BE2C (cell line): Measurements from ENCODE around the gene MBOAT7.

ENCODE experiments used
- DNase-seq: peaks from one replicate; pipeline ENCODE4 v3.0.0-alpha.2; 2020
- H3K27me3 ChIP-seq: fragments of 250-450 bp; sonication (Bioruptor Pico); 2 replicates; pipeline ENCODE4 v1.5.1; 2020; ENCODE audit warnings: mild to moderate bottlenecking
- H3K36me3 ChIP-seq: fragments of 250-450 bp; sonication (Bioruptor Pico); 2 replicates; pipeline ENCODE4 v1.5.1; 2020; ENCODE audit warnings: mild to moderate bottlenecking
- H3K4me1 ChIP-seq: fragments of 250-450 bp; sonication (Bioruptor Pico); 2 replicates; pipeline ENCODE4 v1.5.1; 2020
- H3K4me3 ChIP-seq: 2 replicates; pipeline ENCODE4 v1.5.1; 2011; ENCODE audit warnings: low read depth, low read length
- H3K9me3 ChIP-seq: fragments of 250-450 bp; sonication (Bioruptor Pico); 2 replicates; pipeline ENCODE4 v1.5.1; 2020
- CTCF ChIP-seq: IDR thresholded peaks from 2 replicates; pipeline ENCODE4 v1.5.1; 2012; ENCODE audit warnings: mild to moderate bottlenecking, low read depth, low read length

Gene MBOAT7

GRCh38 chr19:54145541-54146158 is 43.7 kb downstream of the MBOAT7 start:
- TF ChIP-seq CTCF, result no peak
- H3K4me3 ChIP-seq, result no peak overlapping the region
- peaks cover 93% of the 10 kb centered on the region for H3K36me3 ChIP-seq
- H3K27me3 ChIP-seq, result no peaks in the 10 kb centered on the region
- no peak for DNase-seq
- H3K4me1 ChIP-seq, result no peaks in the 10 kb centered on the region
- no peaks in the 10 kb centered on the region for H3K9me3 ChIP-seq

DNA sequence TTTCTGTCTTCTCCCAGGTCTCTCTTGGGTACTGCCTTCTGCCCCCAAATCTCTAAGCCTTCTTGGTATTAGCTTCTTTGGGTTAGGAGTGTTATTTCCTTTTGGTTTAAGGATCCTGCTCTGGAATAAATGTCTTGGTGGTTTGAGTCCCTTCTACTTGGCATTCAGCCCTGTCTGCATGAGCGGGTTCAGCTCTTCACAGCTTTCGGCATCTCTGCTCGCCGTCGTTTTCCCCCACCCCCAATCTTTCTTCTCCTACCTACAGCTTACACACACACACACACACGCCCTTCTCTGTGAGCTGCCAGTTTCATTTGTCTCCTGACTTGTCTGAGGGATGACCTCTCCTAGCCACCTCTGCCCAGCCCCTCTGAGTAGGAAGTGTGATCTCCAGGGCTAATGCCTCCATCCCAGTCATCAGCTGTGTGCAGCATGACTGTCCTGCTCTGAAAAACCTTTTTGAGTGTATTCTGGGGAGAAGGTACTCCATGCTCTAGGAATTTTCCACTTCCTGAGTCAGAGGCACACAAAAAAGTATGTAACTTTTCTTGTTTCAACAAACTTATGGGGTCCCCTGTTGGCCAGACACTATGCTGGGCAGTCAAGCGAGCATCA is 47.1 kb downstream of the MBOAT7 start:
- TF ChIP-seq CTCF, result no peak
- Histone ChIP-seq H3K9me3 (no peaks in the 10 kb centered on the region), H3K36me3 (peaks cover 64% of the 10 kb centered on the region), H3K27me3 (no peaks in the 10 kb centered on the region), H3K4me3 (no peak overlapping the region), H3K4me1 (no peaks in the 10 kb centered on the region)
- no peak for DNase-seq

- H3K9me3 ChIP-seq, result no peaks in the 10 kb centered on the region
- H3K4me3 ChIP-seq, result no peak overlapping the region
- no peaks in the 10 kb centered on the region for H3K4me1 ChIP-seq
- no peak for DNase-seq
- TF ChIP-seq CTCF, result no peak
- no peaks in the 10 kb centered on the region for H3K27me3 ChIP-seq
- H3K36me3 ChIP-seq, result peaks cover 55% of the 10 kb centered on the region
Observed at GRCh38 chr19:54141356-54141755, 48.0 kb downstream of the MBOAT7 start.

DNA sequence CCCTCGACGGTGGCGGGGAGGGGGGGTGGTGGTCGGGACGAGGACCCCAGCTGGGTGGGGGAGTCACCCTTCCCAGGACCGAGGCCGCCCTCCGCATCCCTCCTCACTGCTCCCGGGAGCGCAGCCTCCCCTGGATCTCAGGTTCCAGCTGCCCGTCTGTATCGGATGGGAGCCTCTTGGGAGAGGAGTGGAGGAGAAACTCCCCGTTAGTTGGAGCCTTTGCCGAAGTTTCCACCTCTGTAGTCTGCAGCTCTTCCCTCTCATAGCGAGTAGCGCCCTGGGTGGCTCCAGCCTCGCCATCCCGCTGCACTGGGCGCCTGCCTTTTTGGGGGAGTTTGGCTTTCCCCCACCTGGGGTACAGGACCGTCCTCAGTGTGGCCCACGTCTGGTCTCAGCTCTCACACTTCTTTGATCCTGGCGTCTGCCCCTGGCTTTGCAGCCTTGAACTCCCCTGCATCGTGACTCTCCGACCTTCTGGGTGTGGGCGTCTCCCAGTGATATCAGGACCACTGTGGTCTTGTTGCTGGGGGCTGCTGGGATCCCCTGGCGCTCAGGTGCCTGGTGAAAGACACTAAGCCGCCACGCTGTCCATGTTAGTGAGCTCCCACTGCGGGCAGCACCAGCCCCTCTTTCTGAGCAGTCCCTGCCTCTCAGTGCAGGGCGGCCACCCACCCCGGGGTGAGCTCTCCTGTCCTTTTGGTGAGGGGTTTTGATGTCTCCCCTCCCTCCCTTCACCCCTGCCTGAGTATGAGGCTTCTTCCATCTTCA is 50.7 kb downstream of the MBOAT7 start:
- H3K36me3 ChIP-seq, result peaks cover 28% of the 10 kb centered on the region
- peak overlapping the region; percentile 83 for H3K4me3 ChIP-seq
- H3K4me1 ChIP-seq, result no peaks in the 10 kb centered on the region
- no peak for TF ChIP-seq CTCF
- H3K27me3 ChIP-seq, result no peaks in the 10 kb centered on the region
- DNase-seq, result no peak
- no peaks in the 10 kb centered on the region for H3K9me3 ChIP-seq

- TF ChIP-seq CTCF, result 0 out of 2 replicates have a peak, but pooled peaks have one; percentile 9
- Histone ChIP-seq H3K9me3 (no peaks in the 10 kb centered on the region), H3K4me3 (peak within 1 kb of the TSS; percentile 83), H3K4me1 (no peaks in the 10 kb centered on the region), H3K36me3 (peaks cover 20% of the 10 kb centered on the region), H3K27me3 (no peaks in the 10 kb centered on the region)
- DNase-seq, result peak; percentile 49
Observed at GRCh38 chr19:54137699-54138488, 51.5 kb downstream of the MBOAT7 start, which contains the start of gene CNOT3. CNOT3 (plus strand) TSS chr19:54137762; CDS start chr19:54142979, 5,217 bp downstream.
